Vagina (tissue), 2 donors: ENCODE results near the gene NDUFB10. TPM values are rescaled to one million over a fixed set of nuclear protein-coding genes. Genes with fewer than 3 reads are reported as not detected.

Source experiments
- DNase-seq, 2 donors: peaks; one replicate each; pipeline ENCODE4 v3.0.0-alpha.2; 2017; ENCODE audit errors: extremely low spot score in 2 of 2
- H3K27ac ChIP-seq: fragments of 200-600 bp; sonication (generic); one replicate; pipeline ENCODE4 v1.5.1; 2019
- H3K27me3 ChIP-seq: fragments of 200-600 bp; sonication (generic); one replicate; pipeline ENCODE4 v1.5.1; 2019
- H3K36me3 ChIP-seq, 2 donors: fragments of 200-600 bp; sonication (generic); one replicate each; pipeline ENCODE4 v1.5.1; 2017 to 2019
- H3K4me1 ChIP-seq: fragments of 200-600 bp; sonication (generic); one replicate; pipeline ENCODE4 v1.5.1; 2019
- H3K4me3 ChIP-seq, 2 donors: fragments of 200-600 bp; sonication (generic); 1 replicate in 1 of 2; 2 replicates in 1 of 2; pipeline ENCODE4 v1.5.1; 2016 to 2019
- H3K9me3 ChIP-seq: fragments of 200-600 bp; sonication (generic); one replicate; pipeline ENCODE4 v1.5.1; 2019
- CTCF ChIP-seq, 3 experiments: fragments of 450-650 bp in 2 of 3; fragments of 200-600 bp in 1 of 3; sonication (generic) in 1 of 3; IDR thresholded peaks; one replicate each; pipeline ENCODE4 v1.5.1; 2017 to 2019; ENCODE audit warnings: antibody characterized with exemption in 3 of 3, mild to moderate bottlenecking in 2 of 3, moderate library complexity in 2 of 3
- POLR2A ChIP-seq, 2 donors: fragments of 450-650 bp; IDR thresholded peaks; one replicate each; pipeline ENCODE4 v1.6.1; 2017; ENCODE audit warnings: antibody characterized with exemption in 2 of 2, mild to moderate bottlenecking in 2 of 2, moderate library complexity in 2 of 2
- POLR2AphosphoS5 ChIP-seq, 2 donors: sonication (generic); formaldehyde crosslinking; IDR thresholded peaks; one replicate each; pipeline ENCODE4 v1.9.0; 2017; ENCODE audit warnings: antibody characterized with exemption in 2 of 2, mild to moderate bottlenecking in 2 of 2, low read depth in 1 of 2; ENCODE audit not compliant: insufficient read depth in 1 of 2
- intact Hi-C: fragments of 100-400 bp; cut with DNase I; formaldehyde crosslinking; loops from one replicate; pipeline ENCODE4 v1.15.1; 2023
- total RNA-seq: library from RNA; depleted of rRNA; stranded (reverse); fragments of >200 nt; gene quantifications from one replicate; pipeline ENCODE4 v1.2.3, GENCODE V29; 2016

Gene NDUFB10
- total RNA-seq, 1 donor from 2014 or later = 132 TPM

- Histone ChIP-seq H3K4me3 (no peak overlapping the region), H3K4me1 (peaks cover 46% of the 10 kb centered on the region), H3K36me3 (peaks cover 0 to 4% of the 10 kb centered on the region in 2 donors), H3K27me3 (no peaks in the 10 kb centered on the region), H3K9me3 (no peaks in the 10 kb centered on the region), H3K27ac (no peak overlapping the region)
- TF ChIP-seq POLR2A (IDR thresholded peaks at IDR 0.05) (no peak), CTCF (IDR thresholded peaks at IDR 0.05) (no peak), POLR2AphosphoS5 (IDR thresholded peaks at IDR 0.05; ENCODE audit: insufficient read depth in 1 of 2, low read depth in 1 of 2) (no peak)
- intact Hi-C loops = no loop called here
- no peak for DNase-seq
Observed at GRCh38 chr16:1968146-1968953, 9.0 kb downstream of the NDUFB10 start.

GRCh38 chr16:1971796-1972489 is 12.6 kb downstream of the NDUFB10 start, which contains the start of gene TBL3:
Gene TBL3, plus strand, starts transcription at chr16:1972053. Its CDS starts 112 bp downstream, at chr16:1972165.
- DNase-seq = no peak
- Histone ChIP-seq H3K36me3 (peaks cover 0 to 27% of the 10 kb centered on the region in 2 donors), H3K27me3 (no peaks in the 10 kb centered on the region), H3K4me3 (peak within 1 kb of the TSS; percentile 73 to 89), H3K4me1 (peaks cover 28% of the 10 kb centered on the region), H3K9me3 (no peaks in the 10 kb centered on the region), H3K27ac (peak within 1 kb of the TSS; percentile 85)
- intact Hi-C loops = no loop called here
- TF ChIP-seq POLR2A (IDR thresholded peaks at IDR 0.05) (peak; percentile 34 to 91), CTCF (IDR thresholded peaks at IDR 0.05) (peak in 1 of 3 experiments; percentile 29), POLR2AphosphoS5 (IDR thresholded peaks at IDR 0.05; ENCODE audit: insufficient read depth in 1 of 2, low read depth in 1 of 2) (peak; percentile 99 to 100)

- intact Hi-C loops = no loop called here
- DNase-seq = no peak
- TF ChIP-seq CTCF (IDR thresholded peaks at IDR 0.05) = no peak
- TF ChIP-seq POLR2AphosphoS5 (IDR thresholded peaks at IDR 0.05; ENCODE audit: insufficient read depth in 1 of 2, low read depth in 1 of 2) = no peak
- no peak for TF ChIP-seq POLR2A (IDR thresholded peaks at IDR 0.05)
- H3K4me3 ChIP-seq = peak overlapping the region; percentile 73 to 89
- peak overlapping the region; percentile 85 for H3K27ac ChIP-seq
- peaks cover 28% of the 10 kb centered on the region for H3K4me1 ChIP-seq
- H3K27me3 ChIP-seq = no peaks in the 10 kb centered on the region
- peaks cover 0 to 32% of the 10 kb centered on the region in 2 donors for H3K36me3 ChIP-seq
- no peaks in the 10 kb centered on the region for H3K9me3 ChIP-seq
Observed at GRCh38 chr16:1972490-1972877, 13.1 kb downstream of the NDUFB10 start.

- H3K4me3 ChIP-seq = no peak overlapping the region
- H3K27me3 ChIP-seq = no peaks in the 10 kb centered on the region
- no peak for TF ChIP-seq POLR2AphosphoS5 (IDR thresholded peaks at IDR 0.05; ENCODE audit: insufficient read depth in 1 of 2, low read depth in 1 of 2)
- H3K4me1 ChIP-seq = peaks cover 28% of the 10 kb centered on the region
- DNase-seq = no peak
- peaks cover 0 to 41% of the 10 kb centered on the region in 2 donors for H3K36me3 ChIP-seq
- no peaks in the 10 kb centered on the region for H3K9me3 ChIP-seq
- no peak overlapping the region for H3K27ac ChIP-seq
- intact Hi-C loops = no loop called here
Observed at GRCh38 chr16:1973461-1974156, 14.3 kb downstream of the NDUFB10 start.
